Measurements from ENCODE around the gene DNAJC4.

DNAJC4 gene

GRCh38 chr11:64283092-64283491, 52.7 kb downstream of the DNAJC4 start:
- DNase-seq, result no peak
